Neural progenitor cell (in vitro differentiated cells): ENCODE data around the gene RNF167. TPM values are rescaled to one million over a fixed set of nuclear protein-coding genes. Genes with fewer than 3 reads are reported as not detected.

Source experiments
- DNase-seq: peaks from one replicate; pipeline ENCODE4 v3.0.0-alpha.2; 2016; ENCODE audit warnings: low spot score
- H2AFZ ChIP-seq: fragments of 200-600 bp; sonication (generic); replicated peaks from 2 replicates; pipeline ENCODE4 v1.6.1; 2016; ENCODE audit warnings: antibody characterized with exemption
- H3F3A ChIP-seq: fragments of 200-600 bp; sonication (generic); 2 replicates; pipeline ENCODE4 v1.6.1; 2016; ENCODE audit warnings: antibody characterized with exemption, low read depth
- H3K27ac ChIP-seq: fragments of 200-600 bp; sonication (generic); 2 replicates; pipeline ENCODE4 v1.5.1; 2016; ENCODE audit warnings: mild to moderate bottlenecking
- H3K27me3 ChIP-seq: fragments of 200-600 bp; sonication (generic); 2 replicates; pipeline ENCODE4 v1.6.1; 2016; ENCODE audit warnings: mild to moderate bottlenecking, moderate library complexity
- H3K36me3 ChIP-seq: fragments of 200-600 bp; sonication (generic); 2 replicates; pipeline ENCODE4 v1.5.1; 2016
- H3K4me1 ChIP-seq: fragments of 200-600 bp; sonication (generic); 2 replicates; pipeline ENCODE4 v1.6.1; 2016; ENCODE audit warnings: mixed run types
- H3K4me2 ChIP-seq: fragments of 200-600 bp; sonication (generic); 2 replicates; pipeline ENCODE4 v1.6.1; 2016
- H3K4me3 ChIP-seq: fragments of 200-600 bp; sonication (generic); 2 replicates; pipeline ENCODE4 v1.5.1; 2016
- H3K79me2 ChIP-seq: fragments of 200-600 bp; sonication (generic); 2 replicates; pipeline ENCODE4 v1.6.1; 2016; ENCODE audit warnings: low read depth
- H3K9ac ChIP-seq: fragments of 200-600 bp; sonication (generic); 2 replicates; pipeline ENCODE4 v1.6.1; 2016
- H3K9me3 ChIP-seq: fragments of 200-600 bp; sonication (generic); 2 replicates; pipeline ENCODE4 v1.5.1; 2016; ENCODE audit warnings: low read depth
- H4K20me1 ChIP-seq: fragments of 200-600 bp; sonication (generic); 2 replicates; pipeline ENCODE4 v1.6.1; 2016; ENCODE audit warnings: low read depth
- H3K27ac Mint-ChIP-seq: 3 replicates; pipeline ENCODE4 v1.8.0; 2021; ENCODE audit warnings: mixed read lengths
- H3K27me3 Mint-ChIP-seq: 2 replicates; pipeline ENCODE4 v1.8.0; 2022; ENCODE audit warnings: low read depth, mild to moderate bottlenecking, inconsistent platforms, moderate library complexity, mixed read lengths; ENCODE audit not compliant: insufficient read depth
- H3K36me3 Mint-ChIP-seq: 3 replicates; pipeline ENCODE4 v1.8.0; 2021; ENCODE audit warnings: mixed read lengths
- H3K4me1 Mint-ChIP-seq: 3 replicates; pipeline ENCODE4 v1.8.0; 2021; ENCODE audit warnings: mixed read lengths
- H3K4me3 Mint-ChIP-seq: 3 replicates; pipeline ENCODE4 v1.8.0; 2021; ENCODE audit warnings: mild to moderate bottlenecking, moderate library complexity, mixed read lengths
- H3K9me3 Mint-ChIP-seq: 3 replicates; pipeline ENCODE4 v1.8.0; 2020; ENCODE audit warnings: mixed read lengths
- CTCF ChIP-seq: fragments of 200-600 bp; sonication (generic); IDR thresholded peaks from 2 replicates; pipeline ENCODE4 v1.5.1; 2017; ENCODE audit warnings: antibody characterized with exemption, mild to moderate bottlenecking
- EZH2 ChIP-seq: fragments of 200-600 bp; sonication (generic); IDR thresholded peaks from 2 replicates; pipeline ENCODE4 v1.6.1; 2017; ENCODE audit warnings: antibody characterized with exemption, mild to moderate bottlenecking, moderate library complexity
- EZH2phosphoT487 ChIP-seq: fragments of 200-600 bp; sonication (generic); IDR thresholded peaks from 2 replicates; pipeline ENCODE4 v1.6.1; 2017; ENCODE audit warnings: antibody characterized with exemption
- total RNA-seq: library from RNA; depleted of rRNA; stranded (reverse); fragments of >200 nt; gene quantifications from 2 replicates; pipeline ENCODE4 v1.2.3, GENCODE V29; 2015; ENCODE audit warnings: low replicate concordance

RNF167 gene
- total RNA-seq, 1 donor from 2014 or later: 43.9 TPM

- Mint-ChIP-seq H3K9me3 (no peaks in the 10 kb centered on the region), H3K4me1 (peaks cover 25% of the 10 kb centered on the region), H3K36me3 (peaks cover 20% of the 10 kb centered on the region), H3K4me3 (peak overlapping the region; percentile 96), H3K27me3 (peaks cover 5% of the 10 kb centered on the region), H3K27ac (peak overlapping the region; percentile 97)
- peaks cover 30% of the 10 kb centered on the region for H4K20me1 ChIP-seq
- peaks cover 60% of the 10 kb centered on the region for H3K79me2 ChIP-seq
- H3K27me3 ChIP-seq: no peaks in the 10 kb centered on the region
- TF ChIP-seq EZH2phosphoT487 (no peak), EZH2 (no peak), CTCF (no peak)
- H3K4me2 ChIP-seq: peak overlapping the region; percentile 100
- no peaks in the 10 kb centered on the region for H3K9me3 ChIP-seq
- H3F3A ChIP-seq: peaks cover 48% of the 10 kb centered on the region
- peak overlapping the region; percentile 77 for H2AFZ ChIP-seq
- no peaks in the 10 kb centered on the region for H3K36me3 ChIP-seq
- peaks cover 16% of the 10 kb centered on the region for H3K4me1 ChIP-seq
- no peak for DNase-seq
- peak overlapping the region; percentile 78 for H3K4me3 ChIP-seq
- H3K9ac ChIP-seq: peak overlapping the region; percentile 96
- peak overlapping the region; percentile 89 for H3K27ac ChIP-seq
Observed at GRCh38 chr17:4939546-4939795, 597 bp upstream of the RNF167 start.

- H3K36me3 Mint-ChIP-seq: peaks cover 27% of the 10 kb centered on the region
- peak overlapping the region; percentile 100 for H3K27ac Mint-ChIP-seq
- Histone ChIP-seq H3K36me3 (no peaks in the 10 kb centered on the region), H3K4me1 (peaks cover 16% of the 10 kb centered on the region), H3K4me3 (peak overlapping the region; percentile 78), H3K4me2 (peak overlapping the region; percentile 100), H3K9ac (peak overlapping the region; percentile 96), H3K27ac (peak overlapping the region; percentile 89), H3K9me3 (no peaks in the 10 kb centered on the region), H2AFZ (peak overlapping the region; percentile 48), H3K27me3 (no peaks in the 10 kb centered on the region), H3K79me2 (peaks cover 73% of the 10 kb centered on the region), H4K20me1 (peaks cover 43% of the 10 kb centered on the region), H3F3A (peaks cover 61% of the 10 kb centered on the region)
- H3K27me3 Mint-ChIP-seq: peaks cover 6% of the 10 kb centered on the region
- peak overlapping the region; percentile 96 for H3K4me3 Mint-ChIP-seq
- peaks cover 33% of the 10 kb centered on the region for H3K4me1 Mint-ChIP-seq
- no peaks in the 10 kb centered on the region for H3K9me3 Mint-ChIP-seq
- no peak for DNase-seq
- TF ChIP-seq EZH2 (no peak), CTCF (no peak), EZH2phosphoT487 (no peak)
Observed at GRCh38 chr17:4940555-4941318, 669 bp downstream of the RNF167 start.

- Histone ChIP-seq H2AFZ (no peak overlapping the region), H3K27ac (no peak overlapping the region), H3K36me3 (no peaks in the 10 kb centered on the region), H3K79me2 (peaks cover 78% of the 10 kb centered on the region), H3K4me2 (peak overlapping the region; percentile 100), H3K9me3 (no peaks in the 10 kb centered on the region), H3K27me3 (no peaks in the 10 kb centered on the region), H3K4me1 (peaks cover 18% of the 10 kb centered on the region), H3K9ac (peak overlapping the region; percentile 96), H3K4me3 (peak overlapping the region; percentile 78), H3F3A (peaks cover 66% of the 10 kb centered on the region), H4K20me1 (peaks cover 48% of the 10 kb centered on the region)
- peak overlapping the region; percentile 96 for H3K4me3 Mint-ChIP-seq
- TF ChIP-seq EZH2phosphoT487 (no peak), CTCF (no peak), EZH2 (no peak)
- no peak for DNase-seq
- H3K36me3 Mint-ChIP-seq: peaks cover 25% of the 10 kb centered on the region
- no peaks in the 10 kb centered on the region for H3K9me3 Mint-ChIP-seq
- H3K27me3 Mint-ChIP-seq: peaks cover 6% of the 10 kb centered on the region
- H3K27ac Mint-ChIP-seq: peak overlapping the region; percentile 79
- H3K4me1 Mint-ChIP-seq: peaks cover 36% of the 10 kb centered on the region
Observed at GRCh38 chr17:4941319-4941610, 1.2 kb downstream of the RNF167 start.
